ENCODE data around the gene SAMM50.

GRCh38 chr22:43917521-43917920, 37.7 kb upstream of the SAMM50 start:
- TF ChIP-seq CTCF (conservative IDR thresholded peaks at IDR 0.05; ENCODE audit: low read depth in 2 of 2) = no peak
- no peak for TF ChIP-seq POLR2AphosphoS5 (IDR thresholded peaks at IDR 0.05; ENCODE audit: low read depth)
- no peak for TF ChIP-seq EZH2phosphoT487 (IDR thresholded peaks at IDR 0.05; ENCODE audit: unreplicated experiment)
- TF ChIP-seq EZH2 (IDR thresholded peaks at IDR 0.05; ENCODE audit: low read depth, unreplicated experiment) = no peak
- TF ChIP-seq ZNF114 (CRISPR knock-in tag; IDR thresholded peaks at IDR 0.05) = no peak
- no peak for TF ChIP-seq JUNB (IDR thresholded peaks at IDR 0.05; ENCODE audit: unreplicated experiment)
- no peak for TF ChIP-seq REST (IDR thresholded peaks at IDR 0.05; ENCODE audit: unreplicated experiment)
- no peak for TF ChIP-seq STAT1 (IDR thresholded peaks at IDR 0.05; ENCODE audit: unreplicated experiment)
- no peak for TF ChIP-seq ZNF462 (CRISPR knock-in tag; IDR thresholded peaks at IDR 0.05)
- TF ChIP-seq ZNF331 (CRISPR knock-in tag; IDR thresholded peaks at IDR 0.05; ENCODE audit: low read depth) = no peak
- no peak for TF ChIP-seq CREB1 (CRISPR knock-in tag; IDR thresholded peaks at IDR 0.05; ENCODE audit: low read depth)
